ENCODE measurements around the gene VAV2. TPM values are rescaled to one million over a fixed set of nuclear protein-coding genes. Genes with fewer than 3 reads are reported as not detected.
"Not testable (repeated sequence)": the region's sequence is repeated elsewhere in the genome, so short reads cannot be mapped to it uniquely, and the experiment has no call there.

The VAV2 gene
- total RNA-seq, 1 donor from 2014 or later = 8.3 TPM

DNA sequence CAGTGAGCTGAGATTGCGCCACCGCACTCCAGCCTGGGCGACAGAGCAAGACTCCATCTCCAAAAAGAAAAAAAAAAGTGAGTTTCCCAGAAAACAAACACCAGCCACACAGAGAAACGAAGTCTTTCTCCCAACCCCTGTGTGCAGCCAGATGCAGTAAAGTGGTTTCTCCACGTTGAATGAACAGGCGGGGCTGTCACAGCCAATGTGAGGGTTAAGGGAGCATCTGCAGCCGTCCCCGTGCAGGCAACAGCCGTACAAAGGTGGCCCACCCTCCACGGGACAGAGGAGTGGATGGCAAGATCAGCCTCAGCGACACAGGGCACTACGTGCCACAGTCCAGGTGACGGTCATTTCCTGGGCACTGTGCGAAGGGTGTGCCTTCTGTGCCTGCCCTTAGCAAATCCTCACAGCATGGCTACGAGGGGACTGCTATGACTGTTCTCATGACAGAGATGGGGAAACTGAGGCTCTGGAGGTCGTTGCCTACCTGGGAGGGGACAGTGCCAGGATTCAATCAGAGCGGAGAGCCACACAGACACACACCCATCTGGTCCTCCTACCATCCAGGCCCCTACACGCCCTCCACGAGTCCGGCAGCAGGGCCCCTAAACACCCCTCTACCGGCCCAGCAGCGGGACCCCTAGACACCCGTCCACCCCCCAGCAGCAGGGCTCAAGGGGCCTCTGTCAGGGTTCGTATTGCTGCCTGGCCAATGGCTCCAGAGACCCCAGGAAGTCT lies 2.3 kb downstream of the VAV2 start:
- Histone ChIP-seq H3K36me3 (no peaks in the 10 kb centered on the region), H3K27ac (no peak overlapping the region), H3K9me3 (no peaks in the 10 kb centered on the region), H3K4me1 (peaks cover 25% of the 10 kb centered on the region), H3K4me3 (no peak overlapping the region), H3K27me3 (no peaks in the 10 kb centered on the region)
- no peak for TF ChIP-seq POLR2A (IDR thresholded peaks at IDR 0.05)
- intact Hi-C loops (cut with DNase I) = no loop called here
- no peak for DNase-seq (ENCODE audit: extremely low spot score in 2 of 2)

- H3K27me3 ChIP-seq; H3K36me3 ChIP-seq; H3K9me3 ChIP-seq; intact Hi-C loops (cut with DNase I); H3K4me3 ChIP-seq; DNase-seq (ENCODE audit: extremely low spot score in 2 of 2); H3K27ac ChIP-seq: not testable (repeated sequence)
- H3K4me1 ChIP-seq = peaks cover 18% of the 10 kb centered on the region
Measured at GRCh38 chr9:133988771-133989170, 3.4 kb downstream of the VAV2 start.

GRCh38 chr9:133987946-133988665 lies 4.0 kb downstream of the VAV2 start:
- no peak overlapping the region for H3K27ac ChIP-seq
- TF ChIP-seq POLR2AphosphoS5 (IDR thresholded peaks at IDR 0.05; ENCODE audit: insufficient read depth in 1 of 2, low read depth in 1 of 2) = no peak
- TF ChIP-seq POLR2A (IDR thresholded peaks at IDR 0.05) = no peak
- TF ChIP-seq CTCF (IDR thresholded peaks at IDR 0.05) = no peak
- peaks cover 14% of the 10 kb centered on the region for H3K4me1 ChIP-seq
- no peaks in the 10 kb centered on the region for H3K27me3 ChIP-seq
- H3K4me3 ChIP-seq = no peak overlapping the region
- intact Hi-C loops (cut with DNase I) = no loop called here
- DNase-seq (ENCODE audit: extremely low spot score in 2 of 2) = no peak
- no peaks in the 10 kb centered on the region for H3K9me3 ChIP-seq
- no peaks in the 10 kb centered on the region for H3K36me3 ChIP-seq

- DNase-seq (ENCODE audit: extremely low spot score in 2 of 2) = no peak
- no peak for TF ChIP-seq POLR2A (IDR thresholded peaks at IDR 0.05)
- TF ChIP-seq CTCF (IDR thresholded peaks at IDR 0.05) = no peak
- no peak for TF ChIP-seq POLR2AphosphoS5 (IDR thresholded peaks at IDR 0.05; ENCODE audit: insufficient read depth in 1 of 2, low read depth in 1 of 2)
- no peaks in the 10 kb centered on the region for H3K36me3 ChIP-seq
- intact Hi-C loops (cut with DNase I) = no loop called here
- no peaks in the 10 kb centered on the region for H3K9me3 ChIP-seq
- no peaks in the 10 kb centered on the region for H3K27me3 ChIP-seq
- peaks cover 14% of the 10 kb centered on the region for H3K4me1 ChIP-seq
- H3K4me3 ChIP-seq = no peak overlapping the region
- no peak overlapping the region for H3K27ac ChIP-seq
Measured at GRCh38 chr9:133987446-133987788, 4.7 kb downstream of the VAV2 start.

DNA sequence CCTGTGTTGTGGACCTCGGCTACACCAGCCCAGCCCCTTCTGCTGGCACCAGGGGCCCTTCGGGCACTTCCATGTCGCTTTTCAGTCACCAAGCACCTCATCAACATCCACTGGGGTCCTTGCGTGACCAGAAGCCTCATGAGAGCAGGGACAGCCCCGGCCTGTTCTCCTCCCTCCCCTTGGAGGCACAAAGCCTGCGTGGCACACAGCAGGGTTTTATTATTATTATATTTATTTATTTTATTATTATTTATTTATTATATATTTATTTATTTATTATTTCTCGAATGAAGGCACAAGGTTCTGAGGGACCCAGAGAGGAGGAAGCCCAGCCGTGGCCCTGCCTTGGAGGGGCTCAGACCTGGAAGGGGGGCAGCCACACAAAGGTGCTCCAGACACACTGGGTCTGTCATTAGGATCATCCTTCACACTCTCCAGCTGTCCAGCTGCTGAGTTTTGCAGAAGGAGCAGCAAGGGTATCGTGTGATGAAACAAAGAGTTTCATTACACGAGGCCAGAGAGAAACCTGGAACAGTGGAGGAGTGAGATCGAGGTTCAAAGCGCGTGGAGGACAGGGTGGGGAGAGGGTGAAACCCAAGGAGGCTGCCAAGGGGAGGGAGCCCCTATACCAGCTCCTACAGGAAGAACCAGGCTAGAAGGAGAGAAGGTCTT lies 5.2 kb downstream of the VAV2 start:
- H3K36me3 ChIP-seq = no peaks in the 10 kb centered on the region
- peaks cover 14% of the 10 kb centered on the region for H3K4me1 ChIP-seq
- DNase-seq (ENCODE audit: extremely low spot score in 2 of 2) = no peak
- H3K27ac ChIP-seq = no peak overlapping the region
- H3K4me3 ChIP-seq = no peak overlapping the region
- TF ChIP-seq CTCF (IDR thresholded peaks at IDR 0.05) (no peak), POLR2A (IDR thresholded peaks at IDR 0.05) (no peak), POLR2AphosphoS5 (IDR thresholded peaks at IDR 0.05; ENCODE audit: insufficient read depth in 1 of 2, low read depth in 1 of 2) (no peak)
- intact Hi-C loops (cut with DNase I) = no loop called here
- H3K27me3 ChIP-seq = no peaks in the 10 kb centered on the region
- H3K9me3 ChIP-seq = no peaks in the 10 kb centered on the region

DNA sequence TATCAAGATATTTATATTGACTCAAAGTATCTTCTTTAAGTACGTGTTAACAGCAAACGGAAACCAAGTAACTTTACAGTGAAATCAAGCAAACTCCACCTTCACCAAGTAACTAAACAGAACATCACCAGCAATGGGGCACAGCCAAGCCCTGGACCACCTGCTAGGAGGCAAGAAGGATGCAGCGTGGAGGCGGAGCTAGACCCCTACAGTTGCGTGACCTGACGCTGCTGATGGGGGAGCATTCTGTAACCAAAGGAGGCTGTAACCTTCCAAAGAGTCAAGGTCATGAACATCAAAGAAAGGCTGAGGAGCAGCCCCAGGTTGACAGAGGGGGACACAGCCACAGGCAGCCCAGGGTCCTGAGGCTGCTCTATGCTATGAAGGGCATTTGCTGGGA lies 6.1 kb downstream of the VAV2 start:
- Histone ChIP-seq H3K27ac (no peak overlapping the region), H3K36me3 (no peaks in the 10 kb centered on the region), H3K27me3 (no peaks in the 10 kb centered on the region), H3K4me3 (no peak overlapping the region), H3K4me1 (peaks cover 12% of the 10 kb centered on the region), H3K9me3 (no peaks in the 10 kb centered on the region)
- TF ChIP-seq POLR2AphosphoS5 (IDR thresholded peaks at IDR 0.05; ENCODE audit: insufficient read depth in 1 of 2, low read depth in 1 of 2) (no peak), CTCF (IDR thresholded peaks at IDR 0.05) (no peak), POLR2A (IDR thresholded peaks at IDR 0.05) (no peak)
- DNase-seq (ENCODE audit: extremely low spot score in 2 of 2) = no peak
- intact Hi-C loops (cut with DNase I) = no loop called here
